Psoas muscle (tissue), 8 donors: ENCODE data around the gene SSTR3. TPM values are rescaled to one million over a fixed set of nuclear protein-coding genes. Genes with fewer than 3 reads are reported as not detected.

Source experiments
- ATAC-seq, 4 donors: fragments of 200-7000 bp; cut with Tn5 transposase; one replicate each; pipeline ENCODE4 v1.9.1; 2020; ENCODE audit warnings: moderate library complexity in 3 of 4, mild to moderate bottlenecking in 2 of 4
- DNase-seq, 2 donors: peaks; one replicate each; pipeline ENCODE4 v3.0.0-alpha.2; 2020
- H3K27ac ChIP-seq: fragments of 200-600 bp; one replicate; pipeline ENCODE4 v1.8.0; 2022
- H3K27me3 ChIP-seq, 3 donors: fragments of 200-600 bp in 1 of 3; one replicate each; pipeline versions ENCODE4 v1.6.1 to v1.8.0; 2013 to 2022; ENCODE audit warnings: low read length in 2 of 3, mild to moderate bottlenecking in 2 of 3, moderate library complexity in 1 of 3; ENCODE audit not compliant: insufficient read depth in 3 of 3
- H3K36me3 ChIP-seq, 2 donors: fragments of 200-600 bp in 1 of 2; one replicate each; pipeline versions ENCODE4 v1.6.1 to v1.8.0; 2013 to 2022; ENCODE audit warnings: low read depth in 1 of 2, mild to moderate bottlenecking in 1 of 2, moderate library complexity in 1 of 2; ENCODE audit not compliant: insufficient read depth in 1 of 2
- H3K4me1 ChIP-seq: fragments of 200-600 bp; one replicate; pipeline ENCODE4 v1.8.0; 2022
- H3K4me3 ChIP-seq: fragments of 200-600 bp; one replicate; pipeline ENCODE4 v1.8.0; 2022; ENCODE audit warnings: mild to moderate bottlenecking
- H3K9me3 ChIP-seq: fragments of 200-600 bp; one replicate; pipeline ENCODE4 v1.8.0; 2022
- CTCF ChIP-seq: fragments of 200-600 bp; IDR thresholded peaks from one replicate; pipeline ENCODE4 v1.8.0; 2022; ENCODE audit warnings: antibody characterized with exemption
- WGBS, 3 donors: extraction: QIAGEN DNeasy Blood & Tissue Kit; methylation state at CpG; one replicate each; pipeline versions ENCODE4 v1.1.6 to v1.1.7; 2013; 5-methylcytosine and 5-hydroxymethylcytosine counted together
- intact Hi-C, 2 donors: fragments of 100-400 bp; cut with DNase I; formaldehyde crosslinking; loops; one replicate each; pipeline versions ENCODE4 v1.11.0 to v1.14.2; 2022
- polyA plus RNA-seq, 3 donors: library from polyadenylated mRNA; stranded (reverse); fragments of 200-250 nt; gene quantifications; one replicate each; pipeline ENCODE4 v1.2.3, GENCODE V29; 2013
- total RNA-seq, 4 donors: library from RNA; stranded (reverse); fragmentation: NEBNext Ultra II Directional in 2 of 4; extraction: Animal tissue kit (Norgen Biotek cat#: 25700) in 2 of 4; gene quantifications; one replicate each; pipeline versions ENCODE4 v1.2.1 to v1.2.4, GENCODE V29; 2021 to 2023
- donor health status: healthy with polysubstance abuse.
- donor health status: DM: no; HTN: no; CAD: no; lungs with moderate emphysema.
- donor health status: Bipolar disorder and iron deficiency.
- donor health status: healthy.
- donor health status: DM: yes; HTN: yes; CAD: no.
- donor health status: DM: no; HTN: no; CAD: no.
- donor health status: DM: no; HTN: no; CAD: no.
- donor health status: DM: yes; HTN: yes; CAD: no.

Gene SSTR3
- total and polyA plus RNA-seq, 7 donors: 0.01 TPM; not detected in 6

GRCh38 chr22:37207981-37208380, 4.3 kb downstream of the SSTR3 start:
- Histone ChIP-seq H3K9me3 (no peaks in the 10 kb centered on the region), H3K36me3 (no peaks in the 10 kb centered on the region), H3K4me3 (no peak overlapping the region), H3K27ac (no peak overlapping the region), H3K4me1 (no peaks in the 10 kb centered on the region), H3K27me3 (peaks cover 0 to 16% (median 4%) of the 10 kb centered on the region in 3 donors)
- TF ChIP-seq CTCF: no peak
- 83 to 91% (median 87%) methylated on average over 7 of the region's 7 CpGs for WGBS, 3 donors
- ATAC-seq (no peak), DNase-seq (no peak)
- intact Hi-C loops: no loop called here

DNA sequence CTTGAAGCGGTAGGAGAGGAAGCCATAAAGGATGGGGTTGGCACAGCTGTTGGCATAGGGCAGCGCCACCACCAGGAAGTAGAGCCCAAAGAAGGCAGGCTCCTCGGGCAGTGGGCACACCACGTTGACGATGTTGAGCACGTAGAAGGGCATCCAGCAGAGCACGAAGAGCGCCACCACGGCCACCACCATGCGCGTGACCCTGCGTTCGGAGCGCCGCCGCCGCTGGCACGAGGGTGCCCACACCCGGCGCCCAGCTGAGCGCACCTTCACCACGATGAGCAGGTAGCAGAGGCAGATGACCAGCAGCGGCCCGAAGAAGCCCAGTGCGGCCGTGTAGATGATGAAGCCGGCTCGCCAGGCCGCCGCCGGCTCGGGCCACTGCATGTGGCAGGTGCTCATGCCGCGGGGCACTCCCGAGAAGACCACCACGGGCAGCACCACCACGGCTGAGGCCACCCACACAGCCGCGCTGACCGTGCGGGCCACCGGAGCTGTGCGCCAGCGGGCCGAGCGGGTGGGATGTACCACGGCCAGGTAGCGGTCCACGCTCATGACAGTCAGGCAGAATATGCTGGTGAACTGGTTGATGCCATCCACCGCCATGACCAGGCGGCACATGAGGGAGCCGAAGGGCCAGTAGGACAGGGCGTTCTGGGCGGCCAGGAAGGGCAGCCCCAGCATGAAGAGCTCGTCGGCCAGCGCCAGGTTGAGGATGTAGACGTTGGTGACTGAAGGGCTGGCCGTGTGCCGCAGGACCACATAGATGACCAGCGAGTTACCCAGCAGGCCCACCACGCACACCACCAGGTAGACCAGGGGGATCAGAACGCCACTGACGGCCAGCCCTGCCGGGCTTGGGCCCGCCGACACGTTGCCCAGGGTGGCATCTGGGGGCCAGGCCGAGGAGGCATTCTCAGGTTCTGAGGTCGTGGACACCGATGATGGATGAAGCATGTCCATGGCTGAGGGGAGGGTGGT, 5.1 kb downstream of the SSTR3 start:
- whole genome bisulfite sequencing, 3 donors: 86 to 90% (median 87%) methylated on average over 70 to 71 of the region's 71 CpGs
- Histone ChIP-seq H3K4me1 (no peaks in the 10 kb centered on the region), H3K9me3 (no peaks in the 10 kb centered on the region), H3K4me3 (no peak overlapping the region), H3K27ac (no peak overlapping the region), H3K36me3 (no peaks in the 10 kb centered on the region), H3K27me3 (peaks cover 0 to 12% (median 3%) of the 10 kb centered on the region in 3 donors)
- ATAC-seq (no peak), DNase-seq (peak in 1 of 2 donors; percentile 40)
- TF ChIP-seq CTCF: no peak
- intact Hi-C loops: no loop called here

DNA sequence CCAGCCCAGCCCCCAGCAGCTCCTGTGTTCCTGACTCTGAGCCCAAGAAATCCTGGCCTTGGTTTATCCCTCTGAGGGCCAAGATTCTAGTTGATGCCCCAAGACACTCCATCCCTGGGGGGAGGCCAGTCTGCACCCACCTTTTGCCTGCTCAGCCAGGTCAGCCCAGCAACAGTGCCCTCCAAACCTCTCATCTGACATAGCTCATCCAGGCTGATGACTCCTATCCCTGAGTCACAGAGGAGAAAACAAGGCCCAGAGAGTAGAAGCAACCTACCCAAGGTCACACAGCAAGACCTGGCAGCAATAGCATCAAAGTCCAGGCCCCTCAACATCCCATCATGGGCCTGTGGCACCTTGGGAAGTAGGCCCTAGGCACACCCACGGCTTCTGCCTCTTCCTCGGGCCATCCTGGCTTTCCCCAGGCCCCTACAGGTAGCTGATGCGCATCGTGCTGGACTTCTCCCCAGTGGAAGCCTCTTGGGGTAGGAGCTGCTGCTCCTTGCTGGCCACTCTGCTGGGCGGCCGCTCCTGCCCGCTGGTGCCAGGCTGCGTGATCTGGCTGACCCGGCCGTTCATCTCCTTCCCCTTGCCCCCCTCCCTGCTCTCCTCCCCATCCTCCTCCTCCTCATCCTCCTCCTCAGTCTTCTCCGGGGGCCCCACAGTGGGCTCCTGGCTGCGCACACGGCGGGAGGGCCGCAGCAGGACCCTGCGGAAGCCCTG, 6.0 kb downstream of the SSTR3 start:
- Histone ChIP-seq H3K4me1 (no peaks in the 10 kb centered on the region), H3K27me3 (peaks cover 0 to 6% (median 2%) of the 10 kb centered on the region in 3 donors), H3K4me3 (no peak overlapping the region), H3K9me3 (no peaks in the 10 kb centered on the region), H3K36me3 (no peaks in the 10 kb centered on the region), H3K27ac (no peak overlapping the region)
- ATAC-seq (no peak), DNase-seq (peak in 1 of 2 donors; percentile 38)
- WGBS, 3 donors: 80 to 84% (median 82%) methylated on average over 16 of the region's 16 CpGs
- no peak for TF ChIP-seq CTCF
- intact Hi-C loops: no loop called here

- no peak for ATAC-seq
- Histone ChIP-seq H3K4me3 (no peak overlapping the region), H3K27me3 (no peaks in the 10 kb centered on the region), H3K27ac (no peak overlapping the region), H3K9me3 (no peaks in the 10 kb centered on the region), H3K36me3 (no peaks in the 10 kb centered on the region), H3K4me1 (no peaks in the 10 kb centered on the region)
- 78 to 87% (median 85%) methylated on average over 4 to 5 of the region's 5 CpGs for WGBS, 3 donors
- intact Hi-C loops: no loop called here
- TF ChIP-seq CTCF: no peak
- DNase-seq: peak in 1 of 2 donors; percentile 18
These were observed 7.2 kb downstream of the SSTR3 start for GRCh38 chr22:37205046-37205445.
